ENCODE results near the gene MINDY2. TPM values are rescaled to one million over a fixed set of nuclear protein-coding genes. Genes with fewer than 3 reads are reported as not detected.

Gene MINDY2
- total RNA-seq, 4 donors from 2014 or later: 27.1 to 31.3 (median 28.2) TPM

GRCh38 chr15:58865425-58865880 is 94.4 kb downstream of the MINDY2 start:
- Histone ChIP-seq H3K27me3 (no peaks in the 10 kb centered on the region), H3K36me3 (no peaks in the 10 kb centered on the region), H3K9me3 (no peaks in the 10 kb centered on the region), H3K4me3 (replicated peaks in 1 of 3) (peak overlapping the region in 1 of 3 donors; percentile 6), H3K27ac (no peak overlapping the region), H3K4me1 (peaks cover 7 to 8% of the 10 kb centered on the region in 2 donors)
- WGBS, 2 donors: 71 to 79% methylated on average over 14 to 15 of the region's 15 CpGs
- TF ChIP-seq CTCF (IDR thresholded peaks at IDR 0.05): no peak
- TF ChIP-seq POLR2A (IDR thresholded peaks at IDR 0.05): no peak
- intact Hi-C loops (cut with DNase I): no loop called here
- no peak for DNase-seq

GRCh38 chr15:58867926-58868325 is 96.8 kb downstream of the MINDY2 start:
- WGBS, 2 donors: 98% methylated on average over 4 of the region's 4 CpGs
- no peak for DNase-seq
- intact Hi-C loops (cut with DNase I): no loop called here
- H3K36me3 ChIP-seq: no peaks in the 10 kb centered on the region
- no peaks in the 10 kb centered on the region for H3K27me3 ChIP-seq
- H3K27ac ChIP-seq: no peak overlapping the region
- H3K4me1 ChIP-seq: peaks cover 7 to 8% of the 10 kb centered on the region in 2 donors
- no peaks in the 10 kb centered on the region for H3K9me3 ChIP-seq
- H3K4me3 ChIP-seq (replicated peaks in 1 of 3): no peak overlapping the region
- TF ChIP-seq CTCF (IDR thresholded peaks at IDR 0.05) (no peak), POLR2A (IDR thresholded peaks at IDR 0.05) (no peak)

- intact Hi-C loops (cut with DNase I): no loop called here
- no peak for DNase-seq
- TF ChIP-seq CTCF (IDR thresholded peaks at IDR 0.05) (no peak), POLR2A (IDR thresholded peaks at IDR 0.05) (no peak)
- Histone ChIP-seq H3K4me3 (replicated peaks in 1 of 3) (no peak overlapping the region), H3K27ac (no peak overlapping the region), H3K36me3 (no peaks in the 10 kb centered on the region), H3K9me3 (no peaks in the 10 kb centered on the region), H3K4me1 (no peaks in the 10 kb centered on the region), H3K27me3 (no peaks in the 10 kb centered on the region)
- WGBS, 2 donors: 92 to 93% methylated on average over 4 of the region's 4 CpGs
Observed at GRCh38 chr15:58870451-58870850, 99.3 kb downstream of the MINDY2 start.

- WGBS, 2 donors: 94 to 95% methylated on average over 1 of the region's 1 CpG
- Histone ChIP-seq H3K9me3 (no peaks in the 10 kb centered on the region), H3K27me3 (no peaks in the 10 kb centered on the region), H3K36me3 (peaks cover 0 to 6% of the 10 kb centered on the region in 2 donors), H3K27ac (no peak overlapping the region), H3K4me3 (replicated peaks in 1 of 3) (no peak overlapping the region), H3K4me1 (no peaks in the 10 kb centered on the region)
- intact Hi-C loops (cut with DNase I): no loop called here
- no peak for DNase-seq
- TF ChIP-seq CTCF (IDR thresholded peaks at IDR 0.05) (no peak), POLR2A (IDR thresholded peaks at IDR 0.05) (no peak)
Observed at GRCh38 chr15:58873267-58873666, 102.2 kb downstream of the MINDY2 start.

- H3K27me3 ChIP-seq: no peaks in the 10 kb centered on the region
- H3K4me1 ChIP-seq: no peaks in the 10 kb centered on the region
- no peak overlapping the region for H3K27ac ChIP-seq
- DNase-seq: no peak
- TF ChIP-seq CTCF (IDR thresholded peaks at IDR 0.05): no peak
- TF ChIP-seq POLR2A (IDR thresholded peaks at IDR 0.05): no peak
- peaks cover 7 to 27% of the 10 kb centered on the region in 2 donors for H3K36me3 ChIP-seq
- intact Hi-C loops (cut with DNase I): no loop called here
- no peak overlapping the region for H3K4me3 ChIP-seq (replicated peaks in 1 of 3)
- no peaks in the 10 kb centered on the region for H3K9me3 ChIP-seq
Observed at GRCh38 chr15:58875343-58875742, 104.2 kb downstream of the MINDY2 start.
